H9 (cell line): ENCODE data around the gene PCBP2. TPM values are rescaled to one million over a fixed set of nuclear protein-coding genes. Genes with fewer than 3 reads are reported as not detected.

Experiments used
- DNase-seq: peaks from one replicate; pipeline ENCODE4 v3.0.0-alpha.2; 2017
- H2AFZ ChIP-seq: one replicate; pipeline ENCODE4 v1.6.1; 2013; ENCODE audit warnings: mild to moderate bottlenecking, low read length, control low read depth, moderate library complexity
- H2AK5ac ChIP-seq: 2 replicates; pipeline ENCODE4 v1.6.1; 2013; ENCODE audit warnings: low read length, control low read depth, mixed read lengths; ENCODE audit not compliant: insufficient read length
- H2BK120ac ChIP-seq: one replicate; pipeline ENCODE4 v1.6.1; 2013; ENCODE audit warnings: low read depth, mild to moderate bottlenecking, low read length, control low read depth, inconsistent platforms; ENCODE audit not compliant: poor library complexity, severe bottlenecking
- H2BK12ac ChIP-seq: 2 replicates; pipeline ENCODE4 v1.6.1; 2013; ENCODE audit warnings: low read length, control low read depth, mixed read lengths, low read depth; ENCODE audit not compliant: insufficient read length
- H2BK15ac ChIP-seq: 2 replicates; pipeline ENCODE4 v1.6.1; 2013; ENCODE audit warnings: low read depth, low read length, control low read depth
- H2BK20ac ChIP-seq: one replicate; pipeline ENCODE4 v1.6.1; 2013; ENCODE audit warnings: low read depth, mild to moderate bottlenecking, low read length, control low read depth, inconsistent platforms; ENCODE audit not compliant: poor library complexity, severe bottlenecking
- H2BK5ac ChIP-seq: 2 replicates; pipeline ENCODE4 v1.6.1; 2013; ENCODE audit warnings: low read length, control low read depth, mixed read lengths; ENCODE audit not compliant: insufficient read length
- H3K14ac ChIP-seq: 2 replicates; pipeline ENCODE4 v1.6.1; 2013; ENCODE audit warnings: low read length, control low read depth; ENCODE audit not compliant: insufficient read depth
- H3K18ac ChIP-seq: 2 replicates; pipeline ENCODE4 v1.6.1; 2013; ENCODE audit warnings: low read depth, mild to moderate bottlenecking, mixed read lengths, low read length, control low read depth; ENCODE audit not compliant: insufficient read length
- H3K23ac ChIP-seq: 2 replicates; pipeline ENCODE4 v1.6.1; 2013; ENCODE audit warnings: low read length, control low read depth, mixed read lengths, low read depth; ENCODE audit not compliant: insufficient read length
- H3K23me2 ChIP-seq: 2 replicates; pipeline ENCODE4 v1.6.1; 2013; ENCODE audit warnings: low read depth, mild to moderate bottlenecking, mixed read lengths, low read length, control low read depth; ENCODE audit not compliant: insufficient read length, poor library complexity, severe bottlenecking
- H3K27ac ChIP-seq: 2 replicates; pipeline ENCODE4 v1.5.1; 2013; ENCODE audit warnings: low read length, control low read depth, mixed read lengths, low read depth; ENCODE audit not compliant: insufficient read length
- H3K27me3 ChIP-seq: 2 replicates; pipeline ENCODE4 v1.6.1; 2013; ENCODE audit warnings: low read length, control low read depth, inconsistent platforms; ENCODE audit not compliant: insufficient read depth
- H3K4ac ChIP-seq: 2 replicates; pipeline ENCODE4 v1.6.1; 2013; ENCODE audit warnings: low read depth, mild to moderate bottlenecking, control low read depth, inconsistent platforms, low read length, moderate library complexity
- H3K4me1 ChIP-seq: 2 replicates; pipeline ENCODE4 v1.6.1; 2013; ENCODE audit warnings: low read length, control low read depth, inconsistent platforms; ENCODE audit not compliant: insufficient read depth
- H3K4me2 ChIP-seq: 2 replicates; pipeline ENCODE4 v1.6.1; 2013; ENCODE audit warnings: low read length, control low read depth, mixed read lengths; ENCODE audit not compliant: insufficient read length, insufficient read depth
- H3K56ac ChIP-seq: 2 replicates; pipeline ENCODE4 v1.6.1; 2013; ENCODE audit warnings: low read depth, mild to moderate bottlenecking, mixed read lengths, low read length, control low read depth; ENCODE audit not compliant: insufficient read length
- H3K79me1 ChIP-seq: 2 replicates; pipeline ENCODE4 v1.6.1; 2013; ENCODE audit warnings: low read depth, mild to moderate bottlenecking, moderate library complexity, low read length, control low read depth, inconsistent platforms; ENCODE audit not compliant: insufficient read depth, poor library complexity, severe bottlenecking
- H3K79me2 ChIP-seq: 2 replicates; pipeline ENCODE4 v1.6.1; 2013; ENCODE audit warnings: low read length, control low read depth, inconsistent platforms; ENCODE audit not compliant: insufficient read depth
- H3K9ac ChIP-seq: 2 replicates; pipeline ENCODE4 v1.6.1; 2013; ENCODE audit warnings: low read length, control low read depth, mixed read lengths; ENCODE audit not compliant: insufficient read length; ENCODE audit errors: extremely low read depth
- H3K9me3 ChIP-seq: one replicate; pipeline ENCODE4 v1.6.1; 2013; ENCODE audit warnings: low read depth, low read length, inconsistent platforms; ENCODE audit not compliant: control insufficient read depth
- H3T11ph ChIP-seq: one replicate; pipeline ENCODE4 v1.6.1; 2013; ENCODE audit warnings: mild to moderate bottlenecking, low read length, control low read depth, inconsistent platforms
- H4K20me1 ChIP-seq: one replicate; pipeline ENCODE4 v1.6.1; 2013; ENCODE audit not compliant: control insufficient read depth, insufficient read length, insufficient read depth
- H4K5ac ChIP-seq: 2 replicates; pipeline ENCODE4 v1.6.1; 2013; ENCODE audit warnings: low read depth, mild to moderate bottlenecking, mixed read lengths, low read length, control low read depth; ENCODE audit not compliant: insufficient read length
- H4K8ac ChIP-seq: replicated peaks from 2 replicates; pipeline ENCODE4 v1.6.1; 2013; ENCODE audit warnings: low read length, control low read depth, mixed read lengths, low read depth; ENCODE audit not compliant: insufficient read length
- H4K91ac ChIP-seq: 2 replicates; pipeline ENCODE4 v1.6.1; 2013; ENCODE audit warnings: low read depth, mild to moderate bottlenecking, moderate library complexity, mixed read lengths, low read length, control low read depth; ENCODE audit not compliant: insufficient read length
- H3K27ac Mint-ChIP-seq, 3 experiments: 2 replicates in 2 of 3; 3 replicates in 1 of 3; pipeline ENCODE4 v1.8.0; 2020 to 2021; ENCODE audit warnings: mixed read lengths in 3 of 3, mild to moderate bottlenecking in 1 of 3, moderate library complexity in 1 of 3
- H3K27me3 Mint-ChIP-seq: 2 replicates; pipeline ENCODE4 v1.8.0; 2021; ENCODE audit warnings: low read depth, mild to moderate bottlenecking, moderate library complexity, mixed read lengths
- H3K36me3 Mint-ChIP-seq, 3 experiments: 2 replicates in 2 of 3; 3 replicates in 1 of 3; pipeline ENCODE4 v1.8.0; 2020 to 2021; ENCODE audit warnings: low read depth in 3 of 3, mixed read lengths in 3 of 3; ENCODE audit not compliant: insufficient read depth in 1 of 3
- H3K4me1 Mint-ChIP-seq, 2 experiments: 2 replicates each; pipeline ENCODE4 v1.8.0; 2020; ENCODE audit warnings: mixed read lengths in 2 of 2
- H3K4me3 Mint-ChIP-seq, 2 experiments: 2 replicates in 1 of 2; 3 replicates in 1 of 2; pipeline ENCODE4 v1.8.0; 2020 to 2021; ENCODE audit warnings: mild to moderate bottlenecking in 2 of 2, mixed read lengths in 2 of 2, moderate library complexity in 1 of 2
- H3K9me3 Mint-ChIP-seq, 2 experiments: 2 replicates in 1 of 2; 3 replicates in 1 of 2; pipeline ENCODE4 v1.8.0; 2020; ENCODE audit warnings: mild to moderate bottlenecking in 2 of 2, mixed read lengths in 2 of 2, moderate library complexity in 1 of 2
- CTCF ChIP-seq: fragments of 200-600 bp; sonication (generic); conservative IDR thresholded peaks from 3 replicates; pipeline ENCODE4 v1.8.0; 2021; ENCODE audit warnings: antibody characterized with exemption, mild to moderate bottlenecking
- WGBS: extraction: QIAGEN DNeasy Blood & Tissue Kit; methylation state at CpG from one replicate; pipeline ENCODE4 v1.1.7; 2013; ENCODE audit warnings: missing lambda C conversion rate, low lambda C conversion rate, mixed read lengths; ENCODE audit not compliant: insufficient read length; ENCODE audit errors: extremely low coverage; 5-methylcytosine and 5-hydroxymethylcytosine counted together
- total RNA-seq: library from RNA; stranded (reverse); gene quantifications from 2 replicates; pipeline ENCODE4 v1.2.1, GENCODE V29; 2021

Gene PCBP2
- total RNA-seq, 1 experiment from 2014 or later: 1,207 TPM

GRCh38 chr12:53479331-53479730 is 27.4 kb downstream of the PCBP2 start:
- Histone ChIP-seq H3K9me3 (no peaks in the 10 kb centered on the region), H4K20me1 (no peaks in the 10 kb centered on the region), H3K4me1 (no peaks in the 10 kb centered on the region), H4K5ac (no peak overlapping the region), H3K79me2 (no peaks in the 10 kb centered on the region), H2BK20ac (no peak overlapping the region), H3K9ac (no peak overlapping the region), H2AK5ac (no peak overlapping the region), H4K8ac (no peak overlapping the region), H3K27me3 (no peaks in the 10 kb centered on the region), H3K23ac (no peak overlapping the region), H2BK12ac (no peak overlapping the region), H3T11ph (no peak overlapping the region), H3K4ac (no peak overlapping the region), H3K18ac (no peak overlapping the region), H3K27ac (no peak overlapping the region), H3K14ac (no peak overlapping the region), H2BK5ac (no peak overlapping the region), H2BK15ac (no peak overlapping the region), H3K56ac (no peak overlapping the region), H2BK120ac (no peak overlapping the region), H2AFZ (no peak overlapping the region), H3K79me1 (peaks cover 6% of the 10 kb centered on the region), H3K23me2 (no peaks in the 10 kb centered on the region), H4K91ac (no peak overlapping the region), H3K4me2 (no peak overlapping the region)
- H3K4me1 Mint-ChIP-seq: peaks cover 43 to 58% of the 10 kb centered on the region in 2 experiments
- no peak for TF ChIP-seq CTCF
- no peaks in the 10 kb centered on the region; the same call in 1 of the 2 replicates for H3K27me3 Mint-ChIP-seq
- no peaks in the 10 kb centered on the region for H3K9me3 Mint-ChIP-seq
- no peak for DNase-seq
- peaks cover 54 to 89% (median 88%) of the 10 kb centered on the region in 3 experiments for H3K36me3 Mint-ChIP-seq
- WGBS: no CpG with 5 or more reads among the region's 5 CpGs
- peak overlapping the region in 1 of 3 experiments; percentile 93; a peak in 2 of 7 replicates for H3K27ac Mint-ChIP-seq
- H3K4me3 Mint-ChIP-seq: no peak overlapping the region
